WERI-Rb-1 (cell line): Measurements from ENCODE around the gene RAB3IL1.

ENCODE experiments used
- DNase-seq: peaks from one replicate; pipeline ENCODE4 v3.0.0-alpha.2; 2020
- H3K27ac ChIP-seq: fragments of 250-450 bp; sonication (Bioruptor Pico); 2 replicates; pipeline ENCODE4 v1.5.1; 2020; ENCODE audit warnings: mild to moderate bottlenecking, moderate library complexity
- H3K27me3 ChIP-seq: fragments of 250-450 bp; sonication (Bioruptor Pico); 2 replicates; pipeline ENCODE4 v1.5.1; 2021; ENCODE audit warnings: mild to moderate bottlenecking, low read depth, moderate library complexity; ENCODE audit not compliant: insufficient read depth, severe bottlenecking
- H3K36me3 ChIP-seq: fragments of 250-450 bp; sonication (Bioruptor Pico); 2 replicates; pipeline ENCODE4 v1.5.1; 2020; ENCODE audit warnings: mild to moderate bottlenecking, moderate library complexity
- H3K4me3 ChIP-seq: 2 replicates; pipeline ENCODE4 v1.5.1; 2011; ENCODE audit warnings: low read depth, mild to moderate bottlenecking, control low read depth, low read length
- H3K9me3 ChIP-seq: fragments of 250-450 bp; sonication (Bioruptor Pico); 2 replicates; pipeline ENCODE4 v1.5.1; 2021; ENCODE audit warnings: mild to moderate bottlenecking, moderate library complexity; ENCODE audit not compliant: severe bottlenecking
- TF ChIP-seq, protein P1 (sequence below): IDR thresholded peaks from 2 replicates; pipeline ENCODE4 v1.5.1; 2011; ENCODE audit warnings: low read depth, mild to moderate bottlenecking, control low read depth, inconsistent platforms, low read length

Gene RAB3IL1

GRCh38 chr11:61853698-61854169, 63.6 kb downstream of the RAB3IL1 start:
- no peak for DNase-seq
- no peak overlapping the region for H3K27ac ChIP-seq
- no peaks in the 10 kb centered on the region for H3K9me3 ChIP-seq
- H3K36me3 ChIP-seq = peaks cover 96% of the 10 kb centered on the region
- H3K27me3 ChIP-seq = no peaks in the 10 kb centered on the region
- TF ChIP-seq, protein P1, sequence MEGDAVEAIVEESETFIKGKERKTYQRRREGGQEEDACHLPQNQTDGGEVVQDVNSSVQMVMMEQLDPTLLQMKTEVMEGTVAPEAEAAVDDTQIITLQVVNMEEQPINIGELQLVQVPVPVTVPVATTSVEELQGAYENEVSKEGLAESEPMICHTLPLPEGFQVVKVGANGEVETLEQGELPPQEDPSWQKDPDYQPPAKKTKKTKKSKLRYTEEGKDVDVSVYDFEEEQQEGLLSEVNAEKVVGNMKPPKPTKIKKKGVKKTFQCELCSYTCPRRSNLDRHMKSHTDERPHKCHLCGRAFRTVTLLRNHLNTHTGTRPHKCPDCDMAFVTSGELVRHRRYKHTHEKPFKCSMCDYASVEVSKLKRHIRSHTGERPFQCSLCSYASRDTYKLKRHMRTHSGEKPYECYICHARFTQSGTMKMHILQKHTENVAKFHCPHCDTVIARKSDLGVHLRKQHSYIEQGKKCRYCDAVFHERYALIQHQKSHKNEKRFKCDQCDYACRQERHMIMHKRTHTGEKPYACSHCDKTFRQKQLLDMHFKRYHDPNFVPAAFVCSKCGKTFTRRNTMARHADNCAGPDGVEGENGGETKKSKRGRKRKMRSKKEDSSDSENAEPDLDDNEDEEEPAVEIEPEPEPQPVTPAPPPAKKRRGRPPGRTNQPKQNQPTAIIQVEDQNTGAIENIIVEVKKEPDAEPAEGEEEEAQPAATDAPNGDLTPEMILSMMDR = no peak
- H3K4me3 ChIP-seq = no peak overlapping the region

GRCh38 chr11:61851900-61852295, 65.5 kb downstream of the RAB3IL1 start:
- Histone ChIP-seq H3K36me3 (peaks cover 98% of the 10 kb centered on the region), H3K27me3 (no peaks in the 10 kb centered on the region), H3K27ac (no peak overlapping the region), H3K9me3 (no peaks in the 10 kb centered on the region), H3K4me3 (no peak overlapping the region)
- TF ChIP-seq, protein P1 = no peak
- DNase-seq = no peak

GRCh38 chr11:61851113-61851899, 66.1 kb downstream of the RAB3IL1 start:
- DNase-seq = no peak
- Histone ChIP-seq H3K27ac (no peak overlapping the region), H3K4me3 (no peak overlapping the region), H3K36me3 (peaks cover 96% of the 10 kb centered on the region), H3K9me3 (no peaks in the 10 kb centered on the region), H3K27me3 (no peaks in the 10 kb centered on the region)
- TF ChIP-seq, protein P1 = no peak

GRCh38 chr11:61850687-61851086, 66.7 kb downstream of the RAB3IL1 start:
- TF ChIP-seq, protein P1 = no peak

DNA sequence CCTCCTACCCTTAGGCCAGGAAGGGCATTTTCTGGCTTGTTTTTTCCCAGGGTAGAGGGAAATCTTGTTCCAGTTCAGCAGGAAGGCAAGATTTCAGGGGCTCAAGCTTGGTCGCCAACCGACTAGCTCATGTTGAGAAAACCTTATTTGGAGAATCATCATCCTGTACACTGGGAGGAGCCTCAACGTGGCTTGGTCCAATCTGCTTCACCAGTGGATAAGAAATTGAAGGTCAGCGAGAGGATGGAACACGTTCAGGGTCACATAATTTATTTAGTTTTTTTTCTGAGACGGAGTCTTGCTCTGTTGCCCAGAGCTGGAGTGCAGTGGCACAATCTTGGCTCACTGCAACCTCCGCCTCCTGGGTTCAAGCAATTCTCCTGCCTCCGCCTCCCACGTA, 68.7 kb downstream of the RAB3IL1 start:
- H3K9me3 ChIP-seq = no peaks in the 10 kb centered on the region
- H3K27me3 ChIP-seq = no peaks in the 10 kb centered on the region
- H3K36me3 ChIP-seq = peaks cover 86% of the 10 kb centered on the region
- DNase-seq = no peak
- H3K27ac ChIP-seq = no peak overlapping the region
- no peak overlapping the region for H3K4me3 ChIP-seq
- TF ChIP-seq, protein P1 = no peak

More at GRCh38 chr11:61850687-61851086, 66.7 kb downstream of the RAB3IL1 start:
- Histone ChIP-seq H3K27me3 (no peaks in the 10 kb centered on the region), H3K36me3 (peaks cover 91% of the 10 kb centered on the region), H3K9me3 (no peaks in the 10 kb centered on the region), H3K4me3 (no peak overlapping the region), H3K27ac (no peak overlapping the region)
- no peak for DNase-seq
